Measurements from ENCODE around the gene TUBGCP3. TPM values are rescaled to one million over a fixed set of nuclear protein-coding genes. Genes with fewer than 3 reads are reported as not detected.

Gene TUBGCP3
- total RNA-seq, 1 donor from 2014 or later, result 37.4 TPM

- Mint-ChIP-seq H3K36me3 (no peaks in the 10 kb centered on the region), H3K4me1 (no peaks in the 10 kb centered on the region), H3K4me3 (no peak overlapping the region), H3K27ac (no peak overlapping the region), H3K9me3 (peaks cover 24% of the 10 kb centered on the region), H3K27me3 (ENCODE audit: low read depth) (peaks cover 6% of the 10 kb centered on the region)
- no peak for DNase-seq (ENCODE audit: low spot score in 2 of 2, unreplicated experiment in 2 of 2)
- TF ChIP-seq CTCF (IDR thresholded peaks at IDR 0.05; ENCODE audit: unreplicated experiment), result no peak
Measured at GRCh38 chr13:112455476-112456059, 132.4 kb downstream of the TUBGCP3 start.

GRCh38 chr13:112454648-112455334 lies 133.2 kb downstream of the TUBGCP3 start:
- no peak for TF ChIP-seq CTCF (IDR thresholded peaks at IDR 0.05; ENCODE audit: unreplicated experiment)
- no peak overlapping the region for H3K27ac Mint-ChIP-seq
- H3K4me1 Mint-ChIP-seq, result no peaks in the 10 kb centered on the region
- H3K9me3 Mint-ChIP-seq, result peaks cover 18% of the 10 kb centered on the region
- peaks cover 8% of the 10 kb centered on the region for H3K27me3 Mint-ChIP-seq (ENCODE audit: low read depth)
- no peak for DNase-seq (ENCODE audit: low spot score in 2 of 2, unreplicated experiment in 2 of 2)
- no peak overlapping the region for H3K4me3 Mint-ChIP-seq
- H3K36me3 Mint-ChIP-seq, result no peaks in the 10 kb centered on the region

- Mint-ChIP-seq H3K4me1 (no peaks in the 10 kb centered on the region), H3K27me3 (ENCODE audit: low read depth) (peaks cover 14% of the 10 kb centered on the region), H3K27ac (no peak overlapping the region), H3K36me3 (no peaks in the 10 kb centered on the region), H3K4me3 (no peak overlapping the region), H3K9me3 (peaks cover 10% of the 10 kb centered on the region)
- TF ChIP-seq CTCF (IDR thresholded peaks at IDR 0.05; ENCODE audit: unreplicated experiment), result no peak
- DNase-seq (ENCODE audit: low spot score in 2 of 2, unreplicated experiment in 2 of 2), result no peak
Measured at GRCh38 chr13:112453874-112454647, 133.9 kb downstream of the TUBGCP3 start.

GRCh38 chr13:112453207-112453829 lies 134.6 kb downstream of the TUBGCP3 start:
- H3K27ac Mint-ChIP-seq, result no peak overlapping the region
- DNase-seq (ENCODE audit: low spot score in 2 of 2, unreplicated experiment in 2 of 2), result no peak
- peaks cover 17% of the 10 kb centered on the region for H3K27me3 Mint-ChIP-seq (ENCODE audit: low read depth)

More at GRCh38 chr13:112453207-112453829, 134.6 kb downstream of the TUBGCP3 start:
- Mint-ChIP-seq H3K4me1 (no peaks in the 10 kb centered on the region), H3K36me3 (no peaks in the 10 kb centered on the region), H3K4me3 (no peak overlapping the region), H3K9me3 (peaks cover 4% of the 10 kb centered on the region)
- TF ChIP-seq CTCF (IDR thresholded peaks at IDR 0.05; ENCODE audit: unreplicated experiment), result no peak

All from mesothelial cell of epicardium (in vitro differentiated cells).